ENCODE results near the gene C3orf62.

- TF ChIP-seq BRCA1 (IDR thresholded peaks at IDR 0.05) (no peak), BRCA1 (CRISPR knock-in tag; IDR thresholded peaks at IDR 0.05) (no peak), ELK1 (CRISPR knock-in tag; IDR thresholded peaks at IDR 0.05) (no peak), STAT5A (IDR thresholded peaks at IDR 0.05; ENCODE audit: borderline replicate concordance, low read length) (no peak), RFX5 (IDR thresholded peaks at IDR 0.05; ENCODE audit: low read depth, low read length) (no peak), CTCF (IDR thresholded peaks at IDR 0.05 in 2 of 3, conservative IDR thresholded peaks at IDR 0.05 in 1 of 3; ENCODE audit: insufficient read depth in 2 of 3, low read depth in 1 of 3, low read length in 3 of 3) (no peak), TCF7 (IDR thresholded peaks at IDR 0.05; ENCODE audit: borderline replicate concordance) (no peak)
These were observed 57.9 kb downstream of the C3orf62 start for GRCh38 chr3:49219132-49219531.
